GM12874 (cell line): ENCODE measurements around the gene STK26.

Experiments used
- TF ChIP-seq, protein P1 (sequence below): IDR thresholded peaks from 2 replicates; pipeline ENCODE4 v1.5.1; 2011; ENCODE audit warnings: low read depth, mild to moderate bottlenecking, control low read depth, low read length, moderate library complexity; ENCODE audit not compliant: insufficient read depth

Gene STK26

DNA sequence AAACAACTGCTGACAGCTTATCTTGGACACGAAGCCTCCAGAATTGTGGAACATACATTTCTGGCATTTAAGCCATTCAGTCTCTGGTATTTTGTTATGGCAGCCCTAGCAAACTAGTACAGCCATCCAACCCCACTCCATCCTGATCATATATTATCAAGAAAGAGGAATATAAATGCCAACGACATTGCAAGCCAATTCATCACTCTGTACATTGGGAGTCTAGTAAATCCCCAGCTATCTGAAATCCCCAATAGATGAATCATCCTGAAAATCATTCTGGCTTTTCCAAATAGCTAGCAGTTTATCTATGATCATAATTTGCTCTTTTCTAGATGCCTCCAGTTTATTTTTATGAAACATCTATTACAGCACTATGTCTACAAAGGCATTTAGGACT, 63.6 kb downstream of the STK26 start:
- TF ChIP-seq, protein P1, sequence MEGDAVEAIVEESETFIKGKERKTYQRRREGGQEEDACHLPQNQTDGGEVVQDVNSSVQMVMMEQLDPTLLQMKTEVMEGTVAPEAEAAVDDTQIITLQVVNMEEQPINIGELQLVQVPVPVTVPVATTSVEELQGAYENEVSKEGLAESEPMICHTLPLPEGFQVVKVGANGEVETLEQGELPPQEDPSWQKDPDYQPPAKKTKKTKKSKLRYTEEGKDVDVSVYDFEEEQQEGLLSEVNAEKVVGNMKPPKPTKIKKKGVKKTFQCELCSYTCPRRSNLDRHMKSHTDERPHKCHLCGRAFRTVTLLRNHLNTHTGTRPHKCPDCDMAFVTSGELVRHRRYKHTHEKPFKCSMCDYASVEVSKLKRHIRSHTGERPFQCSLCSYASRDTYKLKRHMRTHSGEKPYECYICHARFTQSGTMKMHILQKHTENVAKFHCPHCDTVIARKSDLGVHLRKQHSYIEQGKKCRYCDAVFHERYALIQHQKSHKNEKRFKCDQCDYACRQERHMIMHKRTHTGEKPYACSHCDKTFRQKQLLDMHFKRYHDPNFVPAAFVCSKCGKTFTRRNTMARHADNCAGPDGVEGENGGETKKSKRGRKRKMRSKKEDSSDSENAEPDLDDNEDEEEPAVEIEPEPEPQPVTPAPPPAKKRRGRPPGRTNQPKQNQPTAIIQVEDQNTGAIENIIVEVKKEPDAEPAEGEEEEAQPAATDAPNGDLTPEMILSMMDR = no peak

DNA sequence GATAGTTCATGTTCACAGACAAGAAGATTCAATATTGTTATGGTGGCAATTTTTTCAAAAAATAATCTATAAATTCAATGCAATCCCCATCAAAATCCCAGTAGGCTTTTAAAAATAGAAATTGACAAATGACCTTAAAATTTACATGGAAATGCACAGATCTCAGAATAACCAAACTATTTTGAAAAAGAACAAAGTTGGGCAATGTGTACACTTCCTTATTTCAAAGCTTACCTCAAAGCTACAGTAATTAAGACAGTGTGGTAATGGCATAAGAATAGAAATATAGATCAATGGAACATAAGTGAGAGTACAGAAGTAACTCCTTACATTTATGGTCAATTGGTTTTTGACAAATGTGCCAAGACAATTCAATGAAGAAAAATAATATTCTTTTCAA, 65.8 kb downstream of the STK26 start:
- TF ChIP-seq, protein P1 = no peak

DNA sequence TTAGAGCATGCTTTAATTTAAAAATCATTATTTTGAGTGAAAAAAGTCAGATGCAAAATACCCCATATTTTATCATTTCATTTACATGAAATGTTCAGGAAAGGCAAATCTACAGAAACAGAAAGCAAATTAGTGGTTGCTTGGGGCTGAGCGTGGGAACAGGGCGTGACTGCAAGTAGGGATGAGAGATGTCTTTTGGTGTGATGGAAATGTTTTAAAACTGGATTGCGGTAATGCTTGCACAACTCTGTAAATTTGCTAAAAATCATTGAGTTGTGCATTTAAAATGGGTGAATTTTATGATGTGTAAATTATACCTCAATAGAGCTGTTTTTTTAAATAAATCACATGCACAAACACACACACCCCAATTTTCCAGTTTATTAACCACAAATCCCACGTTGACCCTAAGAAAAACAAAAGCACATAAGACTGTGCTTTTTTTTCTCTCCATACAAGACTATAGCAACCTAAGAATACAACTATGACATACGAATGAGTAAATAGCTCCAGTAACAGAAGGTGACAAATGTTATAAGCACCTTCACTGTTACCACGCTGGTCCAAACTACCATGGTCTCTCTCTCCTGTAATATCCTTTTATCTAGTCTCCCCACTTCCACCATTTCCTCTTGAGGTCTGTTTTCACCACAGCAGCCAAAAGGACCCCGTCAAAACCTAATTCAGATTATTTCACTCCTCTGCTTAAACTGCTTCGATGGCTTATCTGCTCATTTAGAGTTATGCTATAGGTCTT, 67.5 kb downstream of the STK26 start:
- TF ChIP-seq, protein P1 = no peak

DNA sequence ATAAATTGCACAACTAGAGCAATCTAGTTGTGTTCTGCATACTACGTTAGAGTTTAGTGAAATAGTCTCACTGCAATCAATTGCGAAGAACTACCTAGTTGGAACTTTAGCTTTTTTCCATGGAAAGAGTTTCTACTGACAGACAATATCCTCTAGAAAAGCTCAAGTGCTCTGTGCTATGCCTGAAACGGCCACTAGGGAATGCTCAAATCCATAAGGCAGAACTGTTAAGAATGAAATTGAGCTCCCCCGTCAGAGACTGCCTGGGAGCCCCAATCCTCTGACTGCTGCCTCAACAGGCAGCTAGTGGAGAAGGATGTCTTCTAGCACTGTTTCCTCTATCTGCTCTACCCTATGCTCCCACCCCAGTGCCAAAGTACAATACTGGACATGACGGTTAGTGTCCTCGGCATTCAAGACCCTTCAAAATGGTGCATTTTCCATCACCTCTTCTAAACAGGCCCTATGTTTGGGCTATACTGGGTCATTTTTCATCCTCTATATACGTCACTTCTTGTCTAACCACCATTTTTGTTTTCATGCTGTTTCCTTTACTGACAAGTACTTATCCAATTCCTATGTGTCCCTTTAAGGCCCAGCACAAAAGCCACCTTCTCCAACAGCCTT, 69.5 kb downstream of the STK26 start:
- TF ChIP-seq, protein P1 = peak; percentile 65

DNA sequence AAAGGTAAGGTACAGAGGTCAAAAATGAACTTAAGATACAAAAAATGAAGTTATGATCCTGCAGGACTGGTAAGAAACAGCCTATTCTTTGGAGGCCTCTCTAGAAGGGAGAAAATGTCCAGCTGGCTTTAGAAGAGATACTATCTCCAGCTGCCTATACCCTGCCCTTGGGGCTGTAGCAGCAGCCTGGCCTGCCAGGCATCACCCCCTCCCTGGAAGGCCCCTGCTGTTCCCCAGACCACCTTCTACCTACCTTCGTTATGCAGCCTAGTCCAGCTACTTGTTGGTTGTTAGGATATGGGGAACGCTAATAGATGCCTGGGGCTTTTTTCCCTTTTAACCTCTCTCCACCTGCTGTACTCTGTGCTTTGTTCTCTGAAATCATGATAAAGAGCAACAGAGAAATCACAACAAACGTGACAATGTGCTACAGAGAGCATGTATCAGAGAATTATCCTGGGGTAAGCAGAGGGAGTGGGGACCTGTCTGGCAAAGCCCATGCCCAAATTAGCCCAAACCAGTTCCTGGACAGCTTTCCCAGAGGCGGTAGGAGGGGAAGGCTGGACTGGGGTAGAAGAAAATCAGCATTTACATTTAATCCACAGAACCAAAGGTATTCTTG, 70.2 kb downstream of the STK26 start:
- TF ChIP-seq, protein P1 = no peak

DNA sequence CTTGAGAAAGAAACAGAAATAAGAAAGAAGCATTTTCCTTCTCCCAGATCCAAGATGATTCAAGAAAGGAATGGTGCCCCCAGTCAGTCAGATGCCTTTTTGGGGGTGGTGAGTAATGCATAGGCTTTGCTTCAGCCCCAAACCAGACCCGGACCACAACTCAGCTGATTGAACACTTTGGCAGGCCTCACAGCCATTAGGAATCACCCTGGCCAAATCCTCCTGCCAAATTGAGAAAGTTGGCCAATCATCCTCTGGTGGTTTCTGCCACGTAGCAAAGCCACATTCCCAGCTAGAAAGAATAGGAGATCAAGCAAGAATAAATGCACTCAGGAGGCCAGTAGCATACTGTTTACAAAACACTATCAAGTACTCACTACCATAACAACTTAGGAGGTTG, 71.1 kb downstream of the STK26 start:
- TF ChIP-seq, protein P1 = no peak

DNA sequence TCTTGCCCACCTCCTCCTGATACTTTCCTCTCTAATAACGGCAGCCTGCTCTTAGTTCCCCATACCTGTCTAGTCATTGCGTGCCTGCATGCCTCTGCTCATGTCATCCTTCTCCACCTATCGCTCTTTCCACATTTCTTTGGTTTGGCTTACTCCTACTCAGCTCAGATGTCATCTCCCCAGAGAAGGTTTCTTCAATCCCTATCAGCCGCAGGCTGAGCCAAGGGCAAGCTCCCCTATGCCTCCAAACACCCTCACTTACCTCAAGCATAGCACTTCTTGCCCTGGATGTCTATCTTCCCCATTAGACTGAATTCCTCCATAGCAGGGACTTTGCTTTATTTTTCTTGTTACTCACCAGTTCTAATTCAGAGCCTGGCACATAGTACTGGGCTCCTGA, 78.1 kb downstream of the STK26 start:
- TF ChIP-seq, protein P1 = no peak
